Measurements from ENCODE around the gene GK. TPM values are rescaled to one million over a fixed set of nuclear protein-coding genes. Genes with fewer than 3 reads are reported as not detected.
A peak's percentile ranks its signal among the peaks of the same experiment; 100 is the strongest.
"Not testable (repeated sequence)": the region's sequence is repeated elsewhere in the genome, so short reads cannot be mapped to it uniquely, and the experiment has no call there.

The GK gene
- total RNA-seq: 100 to 1,000 TPM in 1 of 2 donors, 10 to 100 TPM in 1; 70.4 to 120 TPM

DNA sequence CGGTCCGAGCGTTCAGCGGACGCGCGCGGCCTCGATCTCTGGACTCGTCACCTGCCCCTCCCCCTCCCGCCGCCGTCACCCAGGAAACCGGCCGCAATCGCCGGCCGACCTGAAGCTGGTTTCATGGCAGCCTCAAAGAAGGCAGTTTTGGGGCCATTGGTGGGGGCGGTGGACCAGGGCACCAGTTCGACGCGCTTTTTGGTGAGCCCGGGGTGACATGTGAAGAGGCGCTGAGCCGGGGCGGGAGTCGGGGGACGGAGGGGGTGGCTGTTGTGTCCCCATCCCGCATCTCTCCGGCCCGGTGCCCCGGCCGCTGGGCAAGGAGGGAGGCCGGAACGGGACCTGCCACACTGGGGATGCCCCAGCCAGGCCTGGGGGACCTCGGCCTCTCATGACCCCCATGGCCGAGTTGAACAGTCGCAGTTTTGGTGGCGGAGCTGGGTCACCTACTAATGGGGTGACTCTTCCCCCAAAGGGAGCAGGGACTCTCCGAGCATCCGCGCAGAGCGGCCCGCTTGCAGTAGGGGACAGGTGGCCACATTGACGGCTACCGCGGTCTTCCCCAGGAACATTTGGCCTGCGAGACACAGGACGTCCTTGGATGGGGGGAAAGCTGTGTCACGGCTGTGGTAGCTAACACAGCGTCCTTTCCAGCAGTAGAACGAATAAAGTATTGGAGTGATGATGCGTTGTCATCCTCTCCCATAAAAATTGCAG lies at the start of gene GK:
Gene GK, plus strand, starts transcription at position 9 of the 717 bp plus-strand sequence. Its CDS starts 115 bp downstream, at position 124.
- no peaks in the 10 kb centered on the region for H3K27me3 Mint-ChIP-seq
- peaks cover 14% of the 10 kb centered on the region for H3K4me1 Mint-ChIP-seq
- ATAC-seq (replicated peaks): no peak
- peak within 1 kb of the TSS; percentile 98 for H3K27ac Mint-ChIP-seq
- H3K9me3 Mint-ChIP-seq: no peaks in the 10 kb centered on the region
- peaks cover 64% of the 10 kb centered on the region for H3K36me3 Mint-ChIP-seq (ENCODE audit: low read depth)
- peak within 1 kb of the TSS; percentile 84 for H3K4me3 Mint-ChIP-seq

DNA sequence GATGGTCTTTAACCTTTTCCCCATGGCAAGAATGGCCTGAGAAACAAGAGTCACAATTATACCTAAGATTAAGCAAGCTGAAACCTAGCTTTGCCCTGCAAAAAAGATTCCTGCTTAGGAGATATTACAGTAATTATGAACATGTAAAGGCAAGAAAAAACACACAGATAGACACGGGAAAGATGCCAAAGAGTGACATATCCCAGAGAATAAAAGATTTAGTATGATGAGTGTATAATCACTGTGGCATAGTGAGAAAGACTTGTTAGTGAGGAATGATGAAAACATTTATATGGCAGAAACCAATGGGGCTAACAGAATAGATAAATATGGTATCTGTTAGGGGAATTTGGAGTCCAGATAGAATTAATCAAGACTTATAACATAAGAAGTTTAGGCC lies 46.1 kb upstream of the GK start:
- no peaks in the 10 kb centered on the region for H3K36me3 Mint-ChIP-seq (ENCODE audit: low read depth)
- no peak for ATAC-seq (replicated peaks)
- H3K27ac Mint-ChIP-seq: no peak overlapping the region
- no peaks in the 10 kb centered on the region for H3K4me1 Mint-ChIP-seq
- H3K4me3 Mint-ChIP-seq: no peak overlapping the region
- H3K27me3 Mint-ChIP-seq: no peaks in the 10 kb centered on the region
- H3K9me3 Mint-ChIP-seq: no peaks in the 10 kb centered on the region

DNA sequence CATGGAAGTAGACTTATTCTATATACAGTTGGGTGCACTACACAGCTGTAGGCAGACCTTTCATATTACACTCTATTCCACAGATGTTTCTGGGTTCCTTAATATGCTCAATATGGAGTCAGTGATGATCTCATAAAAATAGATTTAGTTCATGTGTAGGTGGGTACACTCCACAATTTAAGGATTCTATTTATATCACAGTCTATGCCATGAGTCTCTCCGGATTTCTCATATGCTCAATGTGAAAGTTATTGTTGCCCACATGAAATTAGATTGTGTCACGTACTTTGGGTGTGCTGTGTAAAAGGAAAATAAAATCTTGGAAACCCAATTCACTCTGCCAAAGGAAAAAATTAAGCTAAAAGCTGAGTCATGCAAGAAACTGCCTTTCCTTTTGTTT lies 43.2 kb upstream of the GK start:
- ATAC-seq (replicated peaks): peak; percentile 58
- no peaks in the 10 kb centered on the region for H3K36me3 Mint-ChIP-seq (ENCODE audit: low read depth)
- no peak overlapping the region for H3K27ac Mint-ChIP-seq

DNA sequence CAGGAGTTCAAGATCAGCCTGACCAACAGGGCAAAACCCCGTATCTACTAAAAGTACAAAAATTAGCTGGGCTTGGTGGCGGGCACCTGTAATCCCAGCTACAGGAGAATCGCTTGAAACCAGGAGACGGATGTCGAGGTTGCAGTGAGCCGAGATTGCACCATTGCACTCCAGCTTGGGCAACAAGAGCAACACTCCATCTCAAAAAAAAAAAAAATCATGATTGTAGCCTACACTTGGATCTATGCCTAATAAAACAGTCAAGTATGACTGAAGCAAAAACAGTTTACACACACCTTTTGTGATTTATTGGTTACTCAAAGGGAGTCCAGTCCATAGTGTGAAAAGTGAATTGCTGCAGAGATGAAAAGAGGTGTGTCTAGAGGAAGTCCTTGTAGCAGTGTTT lies 41.0 kb upstream of the GK start:
- Mint-ChIP-seq H3K9me3 (no peaks in the 10 kb centered on the region), H3K27ac (no peak overlapping the region), H3K27me3 (no peaks in the 10 kb centered on the region), H3K36me3 (ENCODE audit: low read depth) (no peaks in the 10 kb centered on the region), H3K4me3 (no peak overlapping the region), H3K4me1 (no peaks in the 10 kb centered on the region)
- no peak for ATAC-seq (replicated peaks)

More for the DNA sequence above, 43.2 kb upstream of the GK start:
- Mint-ChIP-seq H3K4me3 (no peak overlapping the region), H3K27me3 (no peaks in the 10 kb centered on the region), H3K9me3 (no peaks in the 10 kb centered on the region), H3K4me1 (no peaks in the 10 kb centered on the region)

DNA sequence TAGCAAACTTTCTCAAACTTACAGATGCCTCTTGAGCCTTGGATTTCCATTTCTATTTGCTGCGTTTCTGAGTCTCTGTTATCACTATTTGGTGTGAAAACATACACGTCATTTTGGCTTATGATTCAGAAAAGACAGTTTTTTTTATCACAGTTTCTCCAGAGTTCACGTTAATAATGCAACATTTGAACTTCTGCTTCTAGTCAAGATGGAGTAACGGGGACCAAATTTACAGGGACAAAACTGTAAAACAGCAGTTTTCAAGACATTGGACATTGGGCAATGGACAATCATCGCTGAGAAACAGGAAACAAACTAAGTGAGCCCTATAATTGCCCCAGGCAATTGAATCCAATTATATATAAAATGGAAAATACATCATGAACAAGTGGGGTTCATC lies 39.5 kb upstream of the GK start:
- Mint-ChIP-seq H3K9me3 (no peaks in the 10 kb centered on the region), H3K36me3 (ENCODE audit: low read depth) (no peaks in the 10 kb centered on the region)

DNA sequence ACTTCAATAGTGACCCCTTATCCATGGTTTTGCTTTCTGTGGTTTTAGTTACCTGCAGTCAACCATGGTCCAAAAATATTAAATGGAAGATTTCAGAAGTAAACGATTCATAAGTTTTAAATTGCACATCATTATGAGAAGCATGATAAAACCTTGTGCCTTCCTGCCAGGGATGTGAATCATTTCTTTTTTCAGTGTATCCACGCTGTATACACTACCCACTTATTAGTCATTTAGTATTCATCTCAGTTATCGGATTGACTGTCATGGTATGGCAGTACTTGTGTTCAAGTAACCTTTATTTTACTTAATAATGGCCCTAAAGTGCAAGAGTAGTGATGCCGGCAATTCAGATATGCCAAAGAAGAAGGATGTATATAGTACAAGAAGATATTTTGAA lies 38.0 kb upstream of the GK start:
- no peak overlapping the region for H3K27ac Mint-ChIP-seq
- H3K4me3 Mint-ChIP-seq: no peak overlapping the region
- H3K27me3 Mint-ChIP-seq: no peaks in the 10 kb centered on the region
- H3K36me3 Mint-ChIP-seq (ENCODE audit: low read depth): no peaks in the 10 kb centered on the region
- ATAC-seq (replicated peaks): peak; percentile 95
- no peaks in the 10 kb centered on the region for H3K9me3 Mint-ChIP-seq
- H3K4me1 Mint-ChIP-seq: no peaks in the 10 kb centered on the region

More for the DNA sequence above, 39.5 kb upstream of the GK start:
- H3K27ac Mint-ChIP-seq: no peak overlapping the region
- H3K4me3 Mint-ChIP-seq: no peak overlapping the region
- no peak for ATAC-seq (replicated peaks)
- H3K4me1 Mint-ChIP-seq: no peaks in the 10 kb centered on the region
- H3K27me3 Mint-ChIP-seq: no peaks in the 10 kb centered on the region

DNA sequence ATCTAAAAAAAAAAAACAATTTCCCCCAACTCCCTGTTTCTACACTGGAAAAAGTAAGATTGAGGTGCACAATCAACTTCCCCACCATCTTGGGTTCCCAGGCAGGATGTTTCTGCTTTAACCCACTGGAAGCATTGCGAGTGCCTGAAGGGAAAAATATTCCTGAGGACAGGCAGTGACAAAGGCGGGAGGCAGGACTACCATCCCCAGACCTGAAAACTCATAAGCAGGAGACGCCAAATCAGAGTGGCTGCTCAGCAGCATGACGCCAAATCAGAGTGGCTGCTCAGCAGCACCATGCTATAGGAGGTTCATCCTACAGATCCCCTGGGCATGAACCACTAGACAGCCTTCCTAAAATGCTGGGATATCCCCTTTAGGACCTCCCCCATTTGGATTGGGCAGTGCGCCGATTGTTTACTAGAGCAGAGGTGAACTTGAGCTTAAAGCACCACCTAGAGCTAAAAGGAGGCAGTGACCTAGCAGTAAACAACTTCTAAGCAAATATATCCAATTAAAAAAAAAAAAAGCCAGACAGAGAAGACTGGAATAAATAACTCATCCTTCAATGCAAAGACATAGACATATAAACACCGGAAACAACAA lies 35.0 kb upstream of the GK start:
- Mint-ChIP-seq H3K4me3 (no peak overlapping the region), H3K9me3 (peaks cover 3% of the 10 kb centered on the region), H3K27ac (no peak overlapping the region), H3K36me3 (ENCODE audit: low read depth) (no peaks in the 10 kb centered on the region), H3K4me1 (no peaks in the 10 kb centered on the region), H3K27me3 (no peaks in the 10 kb centered on the region)
- no peak for ATAC-seq (replicated peaks)

DNA sequence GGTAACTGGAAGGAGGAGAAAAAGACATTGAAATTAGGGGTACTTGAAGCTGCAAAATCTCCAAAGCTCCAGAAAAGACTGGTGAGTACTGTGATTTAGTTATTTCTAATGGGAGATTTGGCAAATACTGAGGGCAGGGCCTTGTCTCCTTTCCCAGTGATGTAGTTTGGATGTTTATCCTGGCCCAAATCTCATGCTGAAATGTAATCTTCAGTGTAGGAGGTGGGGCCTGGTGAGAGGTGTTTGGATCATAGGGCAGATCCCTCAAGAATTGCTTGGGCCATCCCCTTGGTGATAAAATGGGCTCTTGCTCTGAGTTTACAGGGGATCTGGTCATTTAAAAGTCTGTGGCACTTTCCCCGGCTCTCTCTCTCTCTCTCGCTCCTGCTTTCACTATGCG lies 33.1 kb upstream of the GK start:
- Mint-ChIP-seq H3K36me3 (ENCODE audit: low read depth) (no peaks in the 10 kb centered on the region), H3K4me3 (no peak overlapping the region), H3K27me3 (no peaks in the 10 kb centered on the region), H3K4me1 (no peaks in the 10 kb centered on the region), H3K27ac (no peak overlapping the region), H3K9me3 (peaks cover 5% of the 10 kb centered on the region)
- no peak for ATAC-seq (replicated peaks)

DNA sequence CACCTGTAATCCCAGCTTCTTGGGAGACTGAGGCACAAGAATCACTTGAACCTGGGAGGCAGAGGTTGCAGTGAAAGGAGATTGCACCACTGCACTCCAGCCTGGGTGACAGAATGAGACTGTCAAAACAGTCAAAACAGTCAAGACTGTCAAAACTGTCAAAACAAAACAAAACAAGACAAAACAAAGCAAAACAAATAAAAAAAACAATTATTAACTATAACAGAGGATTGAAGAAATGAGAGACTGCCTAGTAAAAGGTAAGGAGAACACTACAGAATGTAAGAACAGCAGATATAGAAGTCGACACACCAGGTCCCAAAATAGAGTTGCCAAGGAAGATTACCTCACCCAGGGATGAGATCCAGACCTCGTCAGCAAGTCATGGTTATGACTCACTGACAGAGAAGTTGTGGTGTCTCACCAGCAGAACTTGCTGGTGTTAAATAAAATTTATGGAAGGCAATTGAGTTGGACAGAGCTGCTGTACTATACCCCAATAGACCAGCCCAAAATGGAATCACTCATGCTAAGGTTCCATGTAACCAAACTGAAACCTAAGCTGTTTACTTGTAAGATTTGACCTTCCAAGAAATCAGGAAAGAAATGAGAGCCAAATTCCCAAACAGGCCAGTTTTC lies 32.1 kb upstream of the GK start:
- peak; percentile 70 for ATAC-seq (replicated peaks)
- Mint-ChIP-seq H3K4me3 (no peak overlapping the region), H3K27me3 (no peaks in the 10 kb centered on the region), H3K36me3 (ENCODE audit: low read depth) (no peaks in the 10 kb centered on the region), H3K9me3 (peaks cover 5% of the 10 kb centered on the region), H3K4me1 (no peaks in the 10 kb centered on the region), H3K27ac (no peak overlapping the region)

DNA sequence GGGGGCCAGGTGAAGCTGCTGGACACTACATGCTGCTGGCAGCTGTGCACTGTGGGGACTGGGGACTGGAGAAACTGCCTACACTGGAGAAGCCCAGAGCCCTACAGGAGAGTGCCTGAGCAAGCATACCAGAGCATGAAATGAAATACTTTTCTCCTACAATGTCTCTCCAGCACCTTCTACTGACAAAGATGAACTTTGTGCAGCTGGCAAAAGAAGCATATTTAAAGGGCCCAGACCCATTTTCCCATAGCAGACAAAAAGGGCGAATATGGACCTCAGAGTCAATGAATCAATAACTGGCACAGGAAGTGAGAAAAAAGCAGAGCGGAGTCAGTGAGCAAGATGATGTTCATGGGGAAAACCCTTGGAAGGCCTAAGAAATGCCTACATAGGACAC lies 30.9 kb upstream of the GK start:
- no peak for ATAC-seq (replicated peaks)
- H3K9me3 Mint-ChIP-seq: peaks cover 5% of the 10 kb centered on the region
- no peak overlapping the region for H3K4me3 Mint-ChIP-seq
- no peaks in the 10 kb centered on the region for H3K36me3 Mint-ChIP-seq (ENCODE audit: low read depth)
- no peaks in the 10 kb centered on the region for H3K4me1 Mint-ChIP-seq
- no peak overlapping the region for H3K27ac Mint-ChIP-seq
- H3K27me3 Mint-ChIP-seq: no peaks in the 10 kb centered on the region

DNA sequence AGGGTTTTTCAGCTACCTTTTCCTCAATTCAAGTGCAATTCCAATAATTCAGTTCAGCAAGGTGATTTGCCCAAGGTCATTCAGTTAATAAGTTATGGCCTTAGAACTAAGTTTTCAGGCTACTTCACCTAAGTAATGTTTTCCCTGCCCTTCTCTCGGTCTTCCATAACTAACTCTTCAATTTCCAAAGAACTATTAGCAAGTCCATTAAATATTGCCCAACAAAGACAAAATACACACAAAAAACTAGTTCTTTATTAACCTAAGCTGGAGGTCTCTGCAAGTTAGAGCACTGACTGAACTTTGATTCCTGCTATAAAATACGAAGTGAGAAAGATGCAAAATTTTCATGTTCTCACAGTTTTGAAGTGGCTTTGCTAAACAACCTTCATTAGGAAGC lies 26.8 kb upstream of the GK start:
- H3K4me3 Mint-ChIP-seq: no peak overlapping the region
- H3K4me1 Mint-ChIP-seq: no peaks in the 10 kb centered on the region
- no peak for ATAC-seq (replicated peaks)
- H3K36me3 Mint-ChIP-seq (ENCODE audit: low read depth): no peaks in the 10 kb centered on the region
- no peak overlapping the region for H3K27ac Mint-ChIP-seq
- H3K9me3 Mint-ChIP-seq: peaks cover 5% of the 10 kb centered on the region
- no peaks in the 10 kb centered on the region for H3K27me3 Mint-ChIP-seq

DNA sequence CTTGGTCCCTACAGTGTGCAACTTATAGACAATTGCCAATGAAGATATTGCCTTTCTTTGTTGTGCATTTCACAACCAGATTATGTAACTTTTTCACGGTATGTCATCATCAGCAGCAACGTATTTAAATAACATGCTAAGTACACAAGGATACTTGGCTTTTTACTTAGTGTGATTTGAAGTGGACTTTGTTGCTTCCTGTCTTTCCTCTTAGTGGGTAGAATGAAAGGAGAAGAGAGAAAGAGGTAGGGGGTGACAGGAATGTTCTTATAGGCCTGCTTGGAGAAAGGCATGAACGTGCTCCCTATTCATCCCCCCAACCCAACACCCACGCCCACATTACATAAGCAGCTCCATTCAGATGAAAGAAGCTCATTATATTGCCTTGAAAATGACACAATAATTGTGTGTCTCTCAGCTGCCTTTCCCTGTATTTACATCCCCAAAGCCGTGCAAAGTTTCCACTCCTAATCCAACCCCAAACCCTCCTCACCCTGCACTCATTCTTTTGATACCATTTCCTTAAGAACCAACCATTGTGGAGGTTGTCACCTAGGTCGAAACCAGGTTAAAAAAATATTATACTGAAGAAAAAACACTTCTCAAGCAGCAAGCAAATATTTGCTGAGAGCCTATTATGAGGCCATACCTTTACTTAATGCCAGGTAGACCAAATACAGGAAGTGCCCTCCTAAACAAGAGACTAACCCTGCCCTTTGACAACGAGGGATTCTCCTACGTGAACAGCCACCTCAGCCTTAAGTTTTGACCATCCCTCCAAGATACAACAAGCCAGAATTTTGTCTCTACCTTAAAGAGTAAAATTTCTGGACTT lies 25.2 kb upstream of the GK start:
- no peak for ATAC-seq (replicated peaks)
- Mint-ChIP-seq H3K9me3 (peaks cover 5% of the 10 kb centered on the region), H3K36me3 (ENCODE audit: low read depth) (no peaks in the 10 kb centered on the region)

DNA sequence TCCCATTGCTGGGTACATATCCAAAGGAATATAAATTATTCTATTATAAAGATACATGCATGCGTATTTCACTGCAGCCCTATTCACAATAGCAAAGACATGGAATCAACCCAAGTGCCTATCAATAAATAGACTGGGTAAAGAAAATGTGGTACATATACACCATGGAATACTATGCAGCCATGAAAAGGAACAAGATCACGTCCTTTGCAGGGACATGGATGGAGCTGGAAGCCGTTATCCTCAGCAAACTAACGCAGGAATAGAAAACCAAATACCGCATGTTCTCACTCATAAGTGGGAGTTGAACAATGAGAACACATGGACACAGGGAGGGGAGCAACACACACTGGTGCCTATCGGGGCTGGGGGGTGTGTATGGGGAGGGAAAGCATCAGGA lies 19.2 kb upstream of the GK start:
- ATAC-seq (replicated peaks); H3K4me3 Mint-ChIP-seq: not testable (repeated sequence)

More for the DNA sequence above, 25.2 kb upstream of the GK start:
- H3K4me3 Mint-ChIP-seq: no peak overlapping the region
- no peak overlapping the region for H3K27ac Mint-ChIP-seq
- no peaks in the 10 kb centered on the region for H3K27me3 Mint-ChIP-seq
- H3K4me1 Mint-ChIP-seq: no peaks in the 10 kb centered on the region

DNA sequence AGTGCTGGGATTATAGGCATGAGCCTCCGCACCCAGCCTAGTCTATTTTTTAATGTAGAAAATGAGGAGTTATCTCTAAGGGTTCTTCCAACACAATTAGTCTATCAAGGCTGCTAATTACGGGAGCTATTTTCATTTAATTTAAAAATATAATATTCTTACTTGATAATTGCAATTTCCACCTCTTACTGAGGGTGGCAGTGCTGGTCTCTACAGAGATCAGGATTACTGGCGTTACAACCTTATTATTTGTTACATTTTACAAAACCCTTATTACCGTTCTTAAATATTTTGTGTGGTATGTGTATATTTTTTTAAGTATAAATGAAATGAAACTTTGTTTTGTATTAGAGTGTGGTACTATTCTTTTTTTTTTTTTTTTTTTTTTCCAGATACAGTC lies 17.6 kb upstream of the GK start:
- Mint-ChIP-seq H3K27me3 (no peaks in the 10 kb centered on the region), H3K4me1 (no peaks in the 10 kb centered on the region), H3K4me3 (no peak overlapping the region), H3K9me3 (no peaks in the 10 kb centered on the region), H3K36me3 (ENCODE audit: low read depth) (no peaks in the 10 kb centered on the region), H3K27ac (no peak overlapping the region)
- no peak for ATAC-seq (replicated peaks)

More for the DNA sequence above, 19.2 kb upstream of the GK start:
- not testable (repeated sequence) for H3K4me1 Mint-ChIP-seq; H3K36me3 Mint-ChIP-seq (ENCODE audit: low read depth); H3K27me3 Mint-ChIP-seq; H3K9me3 Mint-ChIP-seq; H3K27ac Mint-ChIP-seq

Data from activated T-helper 17 cell treated with anti-CD3 and anti-CD28 coated beads, Interleukin-2, amount 50 U/mL, for 72 hours (primary cell).